GM12864 (cell line): ENCODE data around the gene ISY1.
A peak's percentile ranks its signal among the peaks of the same experiment; 100 is the strongest.

Experiments used
- DNase-seq: peaks from one replicate; pipeline ENCODE4 v3.0.0-alpha.2; 2011; ENCODE audit warnings: low read depth
- H3K4me3 ChIP-seq: 2 replicates; pipeline ENCODE4 v1.5.1; 2011; ENCODE audit warnings: mild to moderate bottlenecking, low read depth, low read length, control low read depth
- CTCF ChIP-seq: IDR thresholded peaks from 2 replicates; pipeline ENCODE4 v1.5.1; 2011; ENCODE audit warnings: low read depth, mild to moderate bottlenecking, moderate library complexity, low read length, control low read depth, inconsistent platforms; ENCODE audit errors: missing control alignments

Gene ISY1

GRCh38 chr3:129183569-129184395 is 22.9 kb upstream of the ISY1 start, which contains the start of gene CNBP:
TSS of gene CNBP (minus strand) at chr3:129183896. CDS start at chr3:129171757, 12,139 bp downstream.
- H3K4me3 ChIP-seq, result peak within 1 kb of the TSS; percentile 78
- TF ChIP-seq CTCF, result no peak
- DNase-seq, result peak; percentile 85

DNA sequence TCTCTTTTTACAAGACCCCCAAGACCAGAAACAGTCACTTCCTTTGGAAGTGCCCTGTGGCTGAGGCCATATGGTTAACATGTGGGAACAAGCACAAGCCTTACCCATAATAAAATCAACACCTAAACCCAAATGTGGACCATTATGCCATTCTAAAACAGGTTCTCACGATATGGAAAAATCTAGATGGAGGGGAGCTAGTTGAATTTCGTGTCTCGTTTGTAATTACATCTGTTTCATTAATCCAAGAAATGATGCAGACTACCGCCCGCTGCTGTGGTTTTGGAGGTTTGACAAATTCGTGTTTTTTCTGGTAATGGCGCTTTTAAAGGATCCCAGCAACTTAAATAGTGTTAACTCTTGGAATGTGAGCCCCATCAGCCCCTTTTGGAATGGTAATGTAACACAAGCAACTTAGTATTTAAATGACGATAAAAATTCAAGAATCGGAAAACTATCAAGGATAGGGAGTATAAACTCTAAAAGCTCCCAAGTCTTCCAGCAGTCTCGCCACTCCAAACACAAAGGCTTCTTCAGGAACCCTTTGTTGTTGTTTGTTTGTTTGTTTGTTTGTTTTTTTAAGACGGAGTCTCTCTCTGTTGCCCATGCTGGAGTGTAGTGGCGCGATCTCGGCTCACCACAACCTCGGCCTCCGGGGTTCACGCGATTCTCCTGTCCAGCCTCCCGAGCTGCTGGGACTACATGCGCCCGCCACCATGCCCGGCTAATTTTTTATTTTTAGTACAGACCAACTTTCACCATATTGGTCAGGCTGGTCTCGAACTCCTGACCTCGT is 21.7 kb upstream of the ISY1 start:
- peak overlapping the region; percentile 78 for H3K4me3 ChIP-seq
- TF ChIP-seq CTCF, result no peak
- no peak for DNase-seq

DNA sequence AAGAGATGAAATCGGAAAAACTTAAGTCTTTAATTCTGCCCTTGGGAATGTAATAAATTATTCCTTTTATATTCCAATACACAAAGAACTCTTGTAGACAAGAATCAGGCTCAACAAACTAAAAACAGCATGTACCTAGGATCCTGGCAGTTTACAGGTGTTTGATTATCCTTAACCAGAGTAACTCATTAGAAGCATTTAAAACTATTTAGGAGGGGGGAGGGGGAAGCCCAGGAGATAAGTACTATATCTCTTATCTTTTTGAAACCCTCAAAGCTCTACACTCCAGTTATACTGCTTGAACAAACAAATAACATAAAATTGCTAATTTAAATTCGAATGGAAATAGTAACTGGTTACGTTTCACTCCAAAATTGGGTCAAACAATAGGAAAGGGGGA is 21.0 kb upstream of the ISY1 start:
- no peak for DNase-seq
- H3K4me3 ChIP-seq, result peak overlapping the region; percentile 78
- TF ChIP-seq CTCF, result no peak

DNA sequence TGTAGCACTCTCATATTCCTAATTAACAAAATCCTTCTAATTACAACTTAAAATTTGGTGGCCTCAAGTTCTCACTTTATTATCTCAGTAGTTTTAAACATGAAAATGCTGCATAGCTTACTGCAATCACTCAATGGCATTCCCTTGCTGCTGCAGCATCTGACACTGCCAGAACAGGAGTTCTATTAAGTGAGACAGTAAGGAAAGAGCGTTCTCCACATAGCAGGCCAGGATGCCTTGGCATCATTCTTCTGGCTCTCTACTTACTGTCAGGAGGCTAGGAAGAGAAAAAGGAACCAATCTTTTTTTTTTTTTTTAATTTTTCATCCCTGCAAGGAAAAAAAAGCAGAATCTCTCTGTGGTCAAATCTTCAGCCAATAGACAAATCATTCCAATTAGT is 19.6 kb upstream of the ISY1 start:
- TF ChIP-seq CTCF, result no peak
- no peak for DNase-seq

GRCh38 chr3:129176051-129176450 is 15.2 kb upstream of the ISY1 start:
- no peak overlapping the region for H3K4me3 ChIP-seq
- TF ChIP-seq CTCF, result no peak
- no peak for DNase-seq

More for the DNA sequence above, 19.6 kb upstream of the ISY1 start:
- peak overlapping the region; percentile 78; the same call in 1 of the 2 replicates for H3K4me3 ChIP-seq

GRCh38 chr3:129173725-129174124 is 12.9 kb upstream of the ISY1 start:
- no peak for TF ChIP-seq CTCF
- H3K4me3 ChIP-seq, result no peak overlapping the region
- no peak for DNase-seq
